ENCODE results near the gene NXPE1. TPM values are rescaled to one million over a fixed set of nuclear protein-coding genes. Genes with fewer than 3 reads are reported as not detected.

NXPE1 gene
- total and polyA plus RNA-seq, 9 of the 15 experiments (the other 6 are each of a cell fraction or from before 2014, with no cell fraction given), result not detected

DNA sequence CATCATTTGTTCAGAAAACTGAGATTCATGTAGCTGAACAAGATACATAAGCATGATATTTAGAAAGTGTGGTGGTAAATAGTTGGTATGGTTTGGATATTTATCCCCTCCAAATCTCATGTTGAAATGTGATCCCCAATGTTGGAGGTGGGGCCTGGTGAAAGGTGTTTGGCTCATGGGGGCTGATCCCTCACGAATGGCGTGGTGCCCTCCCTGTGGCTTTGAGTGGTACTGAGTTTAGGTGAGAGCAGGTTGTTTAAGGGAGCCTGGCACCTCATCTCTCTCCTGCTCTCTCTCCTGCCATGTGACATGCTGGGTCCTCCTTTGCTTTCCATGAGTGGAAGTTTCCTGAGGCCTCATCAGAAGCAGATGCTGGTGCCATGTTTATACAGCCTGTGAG lies 48.1 kb downstream of the NXPE1 start:
- H3K4me3 ChIP-seq, result no peak overlapping the region
- H3K9me1 ChIP-seq (ENCODE audit: control insufficient read depth, insufficient read depth, low read length), result no peaks in the 10 kb centered on the region
- DNase-seq (ENCODE audit: extremely low read depth in 1 of 4, low spot score in 3 of 4), result no peak
- FAIRE-seq, result no peak
- no peaks in the 10 kb centered on the region for H3K79me2 ChIP-seq (ENCODE audit: control insufficient read depth, insufficient read depth, low read length)
- POLR2A ChIA-PET, result no interaction called here
- no peak for TF ChIP-seq RBM15 (IDR thresholded peaks at IDR 0.05; ENCODE audit: insufficient read depth, low read length)
- TF ChIP-seq PCBP1 (IDR thresholded peaks at IDR 0.05; ENCODE audit: low read depth, low read length, poor library complexity, severe bottlenecking), result no peak
- TF ChIP-seq U2AF2 (optimal IDR thresholded peaks at IDR 0.05; ENCODE audit: low read depth, low read length), result no peak
- no peak for TF ChIP-seq HLTF (IDR thresholded peaks at IDR 0.05)
- no peak for TF ChIP-seq ZNF586 (CRISPR knock-in tag; conservative IDR thresholded peaks at IDR 0.05)
- no peak for TF ChIP-seq ETS2 (tag; IDR thresholded peaks at IDR 0.05; ENCODE audit: borderline replicate concordance, poor library complexity, severe bottlenecking)
- no peak overlapping the region for H3K4me2 ChIP-seq (ENCODE audit: insufficient read depth, low read length)
- in situ Hi-C loops (cut with MboI) (no loop called here), intact Hi-C loops (cut with micrococcal nuclease) (no loop called here)
- 0% methylated on average over 2 of the region's 2 CpGs for WGBS (ENCODE audit: insufficient coverage, low coverage, missing lambda C conversion rate)
- CTCF ChIA-PET (ENCODE audit: low intra/inter-chr PET ratio), result no interaction called here
- no peak for ATAC-seq
- H2AFZ ChIP-seq (ENCODE audit: low read depth, low read length), result no peak overlapping the region
- H3K9ac ChIP-seq (ENCODE audit: insufficient read depth in 1 of 2, low read depth in 2 of 2, low read length in 2 of 2), result no peak overlapping the region
- H3K4me1 ChIP-seq (replicated peaks in 1 of 2; ENCODE audit: control insufficient read depth in 2 of 2, insufficient read depth in 2 of 2, low read length in 2 of 2), result no peaks in the 10 kb centered on the region
- H3K9me3 ChIP-seq (replicated peaks; ENCODE audit: control insufficient read depth, insufficient read depth, low read depth, low read length), result no peaks in the 10 kb centered on the region
- no peaks in the 10 kb centered on the region for H4K20me1 ChIP-seq (replicated peaks; ENCODE audit: control insufficient read depth, insufficient read depth, low read length)
- H3K36me3 ChIP-seq (ENCODE audit: control insufficient read depth, insufficient read depth, low read length), result no peaks in the 10 kb centered on the region
- no peak overlapping the region for H3K27ac ChIP-seq (ENCODE audit: extremely low read depth, low read depth, low read length)
- BruUV-seq (replicated peaks), result no TSS peak
- no peaks in the 10 kb centered on the region for H3K27me3 ChIP-seq (ENCODE audit: control insufficient read depth in 2 of 2, insufficient read depth in 2 of 2, low read length in 2 of 2)

DNA sequence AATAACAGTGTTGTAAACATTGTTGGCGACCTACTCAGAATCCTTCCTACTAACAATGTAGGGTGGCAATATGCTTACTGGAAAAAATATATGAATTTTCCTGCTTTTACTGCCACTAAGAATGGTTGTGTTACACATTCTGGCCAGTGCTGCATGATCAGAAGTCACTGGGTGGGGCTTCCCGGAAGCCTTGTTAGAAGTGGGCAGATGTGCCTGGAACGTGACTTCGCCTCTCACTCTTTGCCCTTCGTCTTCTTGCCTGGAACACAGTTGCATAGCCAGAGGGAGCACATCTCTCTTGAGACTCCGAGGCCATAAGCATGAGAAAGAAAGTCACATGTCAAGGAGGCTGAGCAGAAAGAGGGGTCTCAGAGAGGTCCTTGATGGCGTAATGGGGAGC lies 48.6 kb downstream of the NXPE1 start:
- Histone ChIP-seq H3K9ac (ENCODE audit: insufficient read depth in 1 of 2, low read depth in 2 of 2, low read length in 2 of 2) (no peak overlapping the region), H3K4me1 (replicated peaks in 1 of 2; ENCODE audit: control insufficient read depth in 2 of 2, insufficient read depth in 2 of 2, low read length in 2 of 2) (no peaks in the 10 kb centered on the region), H3K4me3 (no peak overlapping the region), H4K20me1 (replicated peaks; ENCODE audit: control insufficient read depth, insufficient read depth, low read length) (no peaks in the 10 kb centered on the region), H3K27me3 (ENCODE audit: control insufficient read depth in 2 of 2, insufficient read depth in 2 of 2, low read length in 2 of 2) (no peaks in the 10 kb centered on the region), H3K27ac (ENCODE audit: extremely low read depth, low read depth, low read length) (no peak overlapping the region), H3K9me1 (ENCODE audit: control insufficient read depth, insufficient read depth, low read length) (no peaks in the 10 kb centered on the region), H3K4me2 (ENCODE audit: insufficient read depth, low read length) (no peak overlapping the region), H2AFZ (ENCODE audit: low read depth, low read length) (no peak overlapping the region), H3K9me3 (replicated peaks; ENCODE audit: control insufficient read depth, insufficient read depth, low read depth, low read length) (no peaks in the 10 kb centered on the region), H3K79me2 (ENCODE audit: control insufficient read depth, insufficient read depth, low read length) (no peaks in the 10 kb centered on the region), H3K36me3 (ENCODE audit: control insufficient read depth, insufficient read depth, low read length) (no peaks in the 10 kb centered on the region)
- ChIA-PET POLR2A (interaction anchor here (0.9 kb wide), 1 partner anchor 34 kb away, joined by 3 read pairs; no protein-coding TSS in a partner anchor), CTCF (ENCODE audit: low intra/inter-chr PET ratio) (no interaction called here)
- DNase-seq (ENCODE audit: extremely low read depth in 1 of 4, low spot score in 3 of 4) (no peak), FAIRE-seq (no peak), ATAC-seq (no peak; the same call in 2 of the 3 replicates)
- no TSS peak for BruUV-seq (replicated peaks)
- 6% methylated on average over 7 of the region's 7 CpGs for WGBS (ENCODE audit: insufficient coverage, low coverage, missing lambda C conversion rate)
- in situ Hi-C loops (cut with MboI), result no loop called here
- TF ChIP-seq, protein P1, sequence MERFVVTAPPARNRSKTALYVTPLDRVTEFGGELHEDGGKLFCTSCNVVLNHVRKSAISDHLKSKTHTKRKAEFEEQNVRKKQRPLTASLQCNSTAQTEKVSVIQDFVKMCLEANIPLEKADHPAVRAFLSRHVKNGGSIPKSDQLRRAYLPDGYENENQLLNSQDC (CRISPR knock-in tag; IDR thresholded peaks at IDR 0.05), result no peak
- no peak for TF ChIP-seq ZNF431 (CRISPR knock-in tag; IDR thresholded peaks at IDR 0.05)
- intact Hi-C loops (cut with micrococcal nuclease), result no loop called here

Data from K562 (cell line).